Activated effector memory CD4-positive, alpha-beta T cell treated with Interleukin-2 at 50 U/mL for 16 hours (primary cell): ENCODE data around the gene CACNG7.
"Not testable (repeated sequence)": the region's sequence is repeated elsewhere in the genome, so short reads cannot be mapped to it uniquely, and the experiment has no call there.

Source experiments
- DNase-seq: peaks from one replicate; pipeline ENCODE4 v3.0.0-alpha.2; 2020

CACNG7 gene

GRCh38 chr19:53908935-53909415 lies at the start of gene CACNG7:
CACNG7 (plus strand) TSS chr19:53909278; CDS start chr19:53912832, 3,554 bp downstream.
- no peak for DNase-seq

GRCh38 chr19:53864308-53864836 lies 44.7 kb upstream of the CACNG7 start:
- no peak for DNase-seq

DNA sequence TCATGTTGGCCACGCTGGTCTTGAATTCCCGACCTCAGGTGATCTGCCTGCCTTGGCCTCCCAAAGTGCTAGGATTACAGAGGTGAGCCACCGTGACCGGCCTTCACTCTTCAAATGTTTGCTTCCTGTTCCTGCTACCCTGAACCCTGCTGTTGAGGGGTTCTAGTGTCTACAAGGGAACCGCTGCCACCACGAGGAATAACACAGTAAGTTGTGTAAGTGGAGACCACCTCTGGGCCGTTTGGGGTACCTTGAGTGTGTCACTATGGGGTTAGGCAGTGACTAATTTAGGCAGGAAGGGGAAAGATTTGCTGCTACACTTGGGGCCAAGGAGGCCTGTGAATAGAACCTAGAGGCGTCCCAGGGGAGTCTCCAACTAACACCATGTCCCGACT lies 43.6 kb upstream of the CACNG7 start:
- no peak for DNase-seq

- DNase-seq = peak; percentile 62
Measured at GRCh38 chr19:53865918-53866864, 42.9 kb upstream of the CACNG7 start.

DNA sequence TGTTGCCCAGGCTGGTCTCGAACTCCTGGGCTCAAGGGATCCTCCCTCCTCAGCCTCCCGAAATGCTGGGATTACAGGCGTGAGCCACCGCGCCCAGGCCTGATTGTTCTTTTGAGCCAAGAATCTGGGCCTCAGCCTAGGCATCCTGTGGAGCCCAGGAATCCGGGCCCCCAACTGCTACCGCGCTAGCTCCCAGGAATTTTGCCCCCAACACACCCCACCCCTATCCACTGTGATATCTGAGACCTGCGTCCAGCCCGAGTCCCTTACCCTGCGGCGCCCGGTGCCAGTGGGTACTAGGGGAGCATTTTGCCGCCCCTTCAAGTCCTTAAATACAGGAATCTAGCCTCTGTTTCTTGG lies 42.2 kb upstream of the CACNG7 start:
- no peak for DNase-seq

DNA sequence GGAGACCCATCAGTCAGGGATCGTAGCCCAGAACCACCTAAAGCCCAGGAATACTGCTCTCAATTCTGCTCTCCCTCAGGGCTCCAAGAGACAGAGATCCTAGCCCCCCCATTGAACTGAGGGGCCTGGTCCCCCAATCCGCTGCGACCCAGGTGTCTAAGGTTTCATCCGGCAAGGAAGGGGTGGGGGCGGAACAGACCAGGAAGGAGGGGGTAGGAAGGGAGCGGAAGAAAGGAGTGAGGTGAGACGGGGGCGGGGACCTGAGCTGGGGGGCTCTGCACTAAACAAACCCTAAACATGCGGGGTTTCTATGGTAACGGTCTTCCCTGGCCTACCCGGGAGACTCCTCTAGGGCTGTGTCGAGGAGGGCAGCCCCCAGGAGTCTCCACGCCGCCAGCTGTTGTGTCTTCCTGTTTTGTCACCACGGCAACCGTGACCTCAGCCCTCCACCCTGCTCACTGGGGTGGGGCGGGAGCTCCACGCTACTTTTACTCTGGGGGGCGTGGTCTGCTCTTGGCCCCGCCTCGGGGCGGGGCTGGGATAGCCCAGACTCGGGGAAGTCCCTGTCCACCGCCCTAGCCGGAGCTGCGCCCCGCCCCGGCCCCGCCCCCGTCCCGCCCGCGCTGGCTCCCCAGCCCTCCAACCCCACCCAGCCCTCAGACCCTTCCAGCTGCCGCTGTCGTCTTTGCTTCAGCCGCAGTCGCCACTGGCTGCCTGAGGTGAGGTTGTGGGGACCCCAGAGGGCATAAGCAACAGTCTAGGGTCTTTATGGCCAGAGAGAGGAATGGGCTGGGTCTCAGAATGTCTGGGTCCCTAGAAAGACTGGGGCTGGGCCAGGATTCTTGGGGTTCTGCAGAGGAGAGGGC lies 41.6 kb upstream of the CACNG7 start, which contains the start of gene MYADM:
MYADM (plus strand) TSS at position 659 of the 866 bp plus-strand sequence. CDS start 5,647 bp downstream, outside the sequence.
- DNase-seq = peak; percentile 100

- DNase-seq = no peak
Measured at GRCh38 chr19:53868091-53868891, 40.8 kb upstream of the CACNG7 start.

- peak; percentile 73 for DNase-seq
Measured at GRCh38 chr19:53868892-53869804, 39.9 kb upstream of the CACNG7 start.

GRCh38 chr19:53869805-53870484 lies 39.1 kb upstream of the CACNG7 start:
- DNase-seq = not testable (repeated sequence)

GRCh38 chr19:53870485-53870844 lies 38.6 kb upstream of the CACNG7 start:
- no peak for DNase-seq

DNA sequence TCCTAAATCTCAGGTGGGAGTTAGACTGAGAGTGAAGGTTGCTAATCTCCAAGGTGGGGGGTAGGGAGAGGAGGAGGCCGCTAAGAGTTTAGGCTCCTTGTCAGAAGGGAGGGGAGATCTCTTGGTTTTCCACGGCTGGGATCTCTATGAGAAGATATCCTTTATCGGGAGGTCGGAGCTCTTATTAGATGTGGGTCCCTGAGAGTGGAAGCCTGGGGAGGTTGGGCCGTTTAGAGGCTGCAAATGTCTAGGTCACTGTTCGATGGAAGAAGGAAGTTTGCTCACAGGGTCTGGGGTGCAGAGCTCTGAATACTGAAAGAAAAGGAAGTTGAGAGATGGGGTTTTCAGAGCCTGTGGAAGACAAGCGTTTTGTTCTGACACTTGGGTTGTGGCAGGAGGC lies 37.6 kb upstream of the CACNG7 start:
- DNase-seq = no peak

GRCh38 chr19:53872762-53873161 lies 36.3 kb upstream of the CACNG7 start:
- DNase-seq = no peak

DNA sequence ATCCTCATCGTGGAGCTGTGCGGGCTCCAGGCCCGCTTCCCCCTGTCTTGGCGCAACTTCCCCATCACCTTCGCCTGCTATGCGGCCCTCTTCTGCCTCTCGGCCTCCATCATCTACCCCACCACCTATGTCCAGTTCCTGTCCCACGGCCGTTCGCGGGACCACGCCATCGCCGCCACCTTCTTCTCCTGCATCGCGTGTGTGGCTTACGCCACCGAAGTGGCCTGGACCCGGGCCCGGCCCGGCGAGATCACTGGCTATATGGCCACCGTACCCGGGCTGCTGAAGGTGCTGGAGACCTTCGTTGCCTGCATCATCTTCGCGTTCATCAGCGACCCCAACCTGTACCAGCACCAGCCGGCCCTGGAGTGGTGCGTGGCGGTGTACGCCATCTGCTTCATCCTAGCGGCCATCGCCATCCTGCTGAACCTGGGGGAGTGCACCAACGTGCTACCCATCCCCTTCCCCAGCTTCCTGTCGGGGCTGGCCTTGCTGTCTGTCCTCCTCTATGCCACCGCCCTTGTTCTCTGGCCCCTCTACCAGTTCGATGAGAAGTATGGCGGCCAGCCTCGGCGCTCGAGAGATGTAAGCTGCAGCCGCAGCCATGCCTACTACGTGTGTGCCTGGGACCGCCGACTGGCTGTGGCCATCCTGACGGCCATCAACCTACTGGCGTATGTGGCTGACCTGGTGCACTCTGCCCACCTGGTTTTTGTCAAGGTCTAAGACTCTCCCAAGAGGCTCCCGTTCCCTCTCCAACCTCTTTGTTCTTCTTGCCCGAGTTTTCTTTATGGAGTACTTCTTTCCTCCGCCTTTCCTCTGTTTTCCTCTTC lies 35.1 kb upstream of the CACNG7 start:
- no peak for DNase-seq

- DNase-seq = no peak
Measured at GRCh38 chr19:53874606-53874990, 34.5 kb upstream of the CACNG7 start.

DNA sequence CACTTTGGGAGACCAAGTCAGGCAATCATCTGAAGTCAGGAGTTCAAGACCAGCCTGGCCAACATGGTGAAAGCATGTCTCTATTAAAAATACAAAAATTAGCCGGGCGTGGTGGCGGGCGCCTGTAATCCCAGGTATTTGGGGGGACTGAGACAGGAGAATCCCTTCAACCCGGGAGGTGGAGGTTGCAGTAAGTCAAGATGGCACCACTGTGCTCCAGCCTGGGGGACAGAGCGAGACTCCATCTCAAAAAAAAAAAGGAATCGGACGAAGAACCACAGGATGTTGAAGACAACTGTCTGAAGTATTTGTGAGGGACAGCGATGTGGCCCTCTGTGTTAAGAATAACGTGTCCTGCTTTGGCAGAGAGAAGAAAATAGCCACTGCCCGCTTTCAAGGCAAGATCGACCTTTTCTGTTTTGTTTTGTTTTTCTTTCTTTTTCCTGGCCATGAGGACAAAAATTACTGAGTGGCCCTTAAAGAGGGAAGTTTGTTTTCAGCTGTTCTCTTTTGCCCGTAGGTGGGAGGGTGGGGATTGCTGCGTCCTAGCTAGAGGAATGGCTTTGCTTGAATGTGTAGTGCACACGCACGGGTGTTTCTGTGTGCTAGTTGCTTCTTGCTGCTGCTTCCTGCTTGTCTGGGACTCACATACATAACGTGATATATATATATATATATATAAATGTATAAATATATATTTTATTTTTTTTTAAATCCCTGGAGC lies 33.3 kb upstream of the CACNG7 start:
- no peak for DNase-seq

- no peak for DNase-seq
Measured at GRCh38 chr19:53876651-53877224, 32.3 kb upstream of the CACNG7 start.

DNA sequence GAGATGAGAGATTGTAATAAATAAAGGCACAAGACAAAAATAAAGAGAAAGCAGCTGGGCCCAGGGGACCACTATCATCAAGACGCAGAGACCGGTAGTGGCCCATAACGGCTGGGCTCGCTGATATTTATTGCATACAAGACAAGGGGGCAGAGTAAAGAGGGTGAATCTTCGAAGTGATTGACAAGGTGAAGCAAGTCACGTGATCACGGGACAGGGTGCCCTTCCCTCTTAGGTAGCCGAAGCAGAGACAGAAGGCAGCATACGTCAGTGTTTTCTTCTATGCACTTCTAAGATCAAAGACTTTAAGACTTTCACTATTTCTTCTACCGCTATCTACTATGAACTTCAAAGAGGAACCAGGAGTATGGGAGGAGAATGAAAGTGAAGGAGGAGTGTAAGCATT lies 31.7 kb upstream of the CACNG7 start:
- DNase-seq = no peak

- no peak for DNase-seq
Measured at GRCh38 chr19:53878776-53879139, 30.3 kb upstream of the CACNG7 start.
